CD4-positive, alpha-beta T cell treated with Interleukin-4 for 1 hour (primary cell): ENCODE data around the gene ARMH3.

Experiments
- DNase-seq, 2 donors: peaks; one replicate each; pipeline ENCODE4 v3.0.0-alpha.2; 2020 to 2022

The ARMH3 gene

GRCh38 chr10:101893510-101894120 is 162.4 kb downstream of the ARMH3 start:
- no peak for DNase-seq

GRCh38 chr10:101892782-101893391 is 163.1 kb downstream of the ARMH3 start:
- DNase-seq, result no peak

GRCh38 chr10:101889256-101890210 is 166.4 kb downstream of the ARMH3 start:
- DNase-seq, result peak; percentile 65 to 74

GRCh38 chr10:101888251-101888949 is 167.6 kb downstream of the ARMH3 start:
- no peak for DNase-seq

- no peak for DNase-seq
These were observed 168.2 kb downstream of the ARMH3 start for GRCh38 chr10:101887775-101888174.

GRCh38 chr10:101886521-101887312 is 169.3 kb downstream of the ARMH3 start:
- DNase-seq, result no peak

GRCh38 chr10:101881036-101881774 is 174.8 kb downstream of the ARMH3 start:
- no peak for DNase-seq

GRCh38 chr10:101880232-101880573 is 175.8 kb downstream of the ARMH3 start:
- DNase-seq, result no peak

GRCh38 chr10:101879456-101880231 is 176.3 kb downstream of the ARMH3 start:
- DNase-seq, result no peak

- DNase-seq, result no peak
These were observed 177.1 kb downstream of the ARMH3 start for GRCh38 chr10:101878869-101879268.

- no peak for DNase-seq
These were observed 180.8 kb downstream of the ARMH3 start for GRCh38 chr10:101875068-101875688.

GRCh38 chr10:101874252-101874651 is 181.7 kb downstream of the ARMH3 start:
- no peak for DNase-seq

GRCh38 chr10:101867931-101868330 is 188.0 kb downstream of the ARMH3 start:
- DNase-seq, result no peak

GRCh38 chr10:101859530-101859929 is 196.4 kb downstream of the ARMH3 start:
- no peak for DNase-seq

- DNase-seq, result no peak
These were observed 197.1 kb downstream of the ARMH3 start for GRCh38 chr10:101858723-101859500.

GRCh38 chr10:101857802-101858476 is 198.0 kb downstream of the ARMH3 start:
- DNase-seq, result no peak

GRCh38 chr10:101856626-101857025 is 199.3 kb downstream of the ARMH3 start:
- no peak for DNase-seq

- DNase-seq, result no peak
These were observed 204.4 kb downstream of the ARMH3 start for GRCh38 chr10:101851411-101852116.
